Measurements from ENCODE around the gene GARIN5B. TPM values are rescaled to one million over a fixed set of nuclear protein-coding genes. Genes with fewer than 3 reads are reported as not detected.
A peak's percentile ranks its signal among the peaks of the same experiment; 100 is the strongest.

The GARIN5B gene
- total and polyA plus RNA-seq, 5 donors from 2014 or later, result not detected

- Mint-ChIP-seq H3K27me3 (peaks cover 60% of the 10 kb centered on the region), H3K4me1 (peaks cover 0 to 29% (median 13%) of the 10 kb centered on the region in 4 donors), H3K4me3 (peak overlapping the region; percentile 58 to 73 (median 72)), H3K36me3 (no peaks in the 10 kb centered on the region), H3K9me3 (peaks cover 0 to 3% (median 0%) of the 10 kb centered on the region in 7 donors), H3K27ac (no peak overlapping the region)
- Histone ChIP-seq H3K27me3 (ENCODE audit: control insufficient read depth, insufficient read depth, low read length) (peaks cover 18% of the 10 kb centered on the region), H3K4me1 (ENCODE audit: control insufficient read depth, insufficient read depth, low read length, poor library complexity, severe bottlenecking) (peaks cover 20% of the 10 kb centered on the region), H3K36me3 (ENCODE audit: control insufficient read depth, insufficient read depth, low read length) (no peaks in the 10 kb centered on the region), H3K4me3 (ENCODE audit: low read depth, low read length) (no peak overlapping the region), H3K27ac (ENCODE audit: insufficient read depth, low read length, poor library complexity, severe bottlenecking) (no peak overlapping the region), H3K9me3 (ENCODE audit: control insufficient read depth in 2 of 2, low read length in 2 of 2) (no peaks in the 10 kb centered on the region)
- peak; percentile 49 to 66 (median 64) for DNase-seq
- peak; percentile 70 to 81 for ATAC-seq (ENCODE audit: low read depth in 2 of 2)
These were observed 9.0 kb downstream of the GARIN5B start for GRCh38 chr19:55353803-55354697.

GRCh38 chr19:55353356-55353802, 9.7 kb downstream of the GARIN5B start:
- Mint-ChIP-seq H3K36me3 (no peaks in the 10 kb centered on the region), H3K27me3 (peaks cover 60% of the 10 kb centered on the region), H3K27ac (peak overlapping the region in 2 of 3 donors; percentile 38 to 51), H3K4me3 (peak overlapping the region; percentile 58 to 81 (median 73)), H3K4me1 (peaks cover 0 to 29% (median 13%) of the 10 kb centered on the region in 4 donors), H3K9me3 (peaks cover 0 to 4% (median 0%) of the 10 kb centered on the region in 7 donors)
- Histone ChIP-seq H3K4me1 (ENCODE audit: control insufficient read depth, insufficient read depth, low read length, poor library complexity, severe bottlenecking) (peaks cover 20% of the 10 kb centered on the region), H3K9me3 (ENCODE audit: control insufficient read depth in 2 of 2, low read length in 2 of 2) (no peaks in the 10 kb centered on the region), H3K27me3 (ENCODE audit: control insufficient read depth, insufficient read depth, low read length) (peaks cover 18% of the 10 kb centered on the region), H3K36me3 (ENCODE audit: control insufficient read depth, insufficient read depth, low read length) (no peaks in the 10 kb centered on the region), H3K4me3 (ENCODE audit: low read depth, low read length) (peak overlapping the region; percentile 1), H3K27ac (ENCODE audit: insufficient read depth, low read length, poor library complexity, severe bottlenecking) (no peak overlapping the region)
- ATAC-seq (ENCODE audit: low read depth in 2 of 2) (no peak), DNase-seq (no peak)

- Histone ChIP-seq H3K4me1 (ENCODE audit: control insufficient read depth, insufficient read depth, low read length, poor library complexity, severe bottlenecking) (peaks cover 20% of the 10 kb centered on the region), H3K27me3 (ENCODE audit: control insufficient read depth, insufficient read depth, low read length) (peaks cover 18% of the 10 kb centered on the region), H3K4me3 (ENCODE audit: low read depth, low read length) (no peak overlapping the region), H3K27ac (ENCODE audit: insufficient read depth, low read length, poor library complexity, severe bottlenecking) (no peak overlapping the region), H3K9me3 (ENCODE audit: control insufficient read depth in 2 of 2, low read length in 2 of 2) (no peaks in the 10 kb centered on the region), H3K36me3 (ENCODE audit: control insufficient read depth, insufficient read depth, low read length) (no peaks in the 10 kb centered on the region)
- Mint-ChIP-seq H3K9me3 (peaks cover 0 to 4% (median 0%) of the 10 kb centered on the region in 7 donors), H3K27ac (no peak overlapping the region), H3K36me3 (no peaks in the 10 kb centered on the region), H3K27me3 (peaks cover 60% of the 10 kb centered on the region), H3K4me3 (peak overlapping the region; percentile 61 to 74 (median 68)), H3K4me1 (peaks cover 0 to 29% (median 13%) of the 10 kb centered on the region in 4 donors)
- DNase-seq, result no peak
- ATAC-seq (ENCODE audit: low read depth in 2 of 2), result no peak
These were observed 10.4 kb downstream of the GARIN5B start for GRCh38 chr19:55352549-55353145.

GRCh38 chr19:55352040-55352439, 11.0 kb downstream of the GARIN5B start:
- Histone ChIP-seq H3K4me1 (ENCODE audit: control insufficient read depth, insufficient read depth, low read length, poor library complexity, severe bottlenecking) (peaks cover 20% of the 10 kb centered on the region), H3K27me3 (ENCODE audit: control insufficient read depth, insufficient read depth, low read length) (peaks cover 18% of the 10 kb centered on the region), H3K4me3 (ENCODE audit: low read depth, low read length) (no peak overlapping the region), H3K36me3 (ENCODE audit: control insufficient read depth, insufficient read depth, low read length) (no peaks in the 10 kb centered on the region), H3K9me3 (ENCODE audit: control insufficient read depth in 2 of 2, low read length in 2 of 2) (no peaks in the 10 kb centered on the region), H3K27ac (ENCODE audit: insufficient read depth, low read length, poor library complexity, severe bottlenecking) (no peak overlapping the region)
- Mint-ChIP-seq H3K36me3 (no peaks in the 10 kb centered on the region), H3K27me3 (peaks cover 56% of the 10 kb centered on the region), H3K9me3 (peaks cover 0 to 4% (median 0%) of the 10 kb centered on the region in 7 donors), H3K27ac (no peak overlapping the region), H3K4me1 (peaks cover 0 to 29% (median 13%) of the 10 kb centered on the region in 4 donors), H3K4me3 (peak overlapping the region in 3 of 4 donors; percentile 41 to 96 (median 74))
- no peak for DNase-seq
- no peak for ATAC-seq (ENCODE audit: low read depth in 2 of 2)

- DNase-seq, result no peak
These were observed 12.3 kb downstream of the GARIN5B start for GRCh38 chr19:55350620-55351315.

GRCh38 chr19:55348317-55349034, 14.6 kb downstream of the GARIN5B start:
- H3K4me3 Mint-ChIP-seq, result peak overlapping the region in 1 of 4 donors; percentile 58
- Histone ChIP-seq H3K27ac (ENCODE audit: insufficient read depth, low read length, poor library complexity, severe bottlenecking) (no peak overlapping the region), H3K36me3 (ENCODE audit: control insufficient read depth, insufficient read depth, low read length) (no peaks in the 10 kb centered on the region), H3K4me3 (ENCODE audit: low read depth, low read length) (no peak overlapping the region), H3K4me1 (ENCODE audit: control insufficient read depth, insufficient read depth, low read length, poor library complexity, severe bottlenecking) (peaks cover 7% of the 10 kb centered on the region), H3K9me3 (ENCODE audit: control insufficient read depth in 2 of 2, low read length in 2 of 2) (no peaks in the 10 kb centered on the region), H3K27me3 (ENCODE audit: control insufficient read depth, insufficient read depth, low read length) (peaks cover 14% of the 10 kb centered on the region)
- peaks cover 36% of the 10 kb centered on the region for H3K27me3 Mint-ChIP-seq
- H3K27ac Mint-ChIP-seq, result no peak overlapping the region
- H3K4me1 Mint-ChIP-seq, result peaks cover 0 to 23% (median 11%) of the 10 kb centered on the region in 4 donors
- peaks cover 7% of the 10 kb centered on the region for H3K36me3 Mint-ChIP-seq
- peaks cover 0 to 4% (median 0%) of the 10 kb centered on the region in 7 donors for H3K9me3 Mint-ChIP-seq
- ATAC-seq (ENCODE audit: low read depth in 2 of 2), result no peak
- DNase-seq, result no peak

More at GRCh38 chr19:55350620-55351315, 12.3 kb downstream of the GARIN5B start:
- no peaks in the 10 kb centered on the region for H3K36me3 ChIP-seq (ENCODE audit: control insufficient read depth, insufficient read depth, low read length)
- no peak overlapping the region for H3K4me3 ChIP-seq (ENCODE audit: low read depth, low read length)
- Mint-ChIP-seq H3K27ac (no peak overlapping the region), H3K9me3 (peaks cover 0 to 4% (median 0%) of the 10 kb centered on the region in 7 donors), H3K4me1 (peaks cover 0 to 29% (median 13%) of the 10 kb centered on the region in 4 donors), H3K27me3 (peaks cover 44% of the 10 kb centered on the region), H3K4me3 (peak overlapping the region in 2 of 4 donors; percentile 74 to 96), H3K36me3 (no peaks in the 10 kb centered on the region)
- ATAC-seq (ENCODE audit: low read depth in 2 of 2), result no peak
- no peak overlapping the region for H3K27ac ChIP-seq (ENCODE audit: insufficient read depth, low read length, poor library complexity, severe bottlenecking)
- peaks cover 18% of the 10 kb centered on the region for H3K27me3 ChIP-seq (ENCODE audit: control insufficient read depth, insufficient read depth, low read length)
- H3K9me3 ChIP-seq (ENCODE audit: control insufficient read depth in 2 of 2, low read length in 2 of 2), result no peaks in the 10 kb centered on the region
- peaks cover 20% of the 10 kb centered on the region for H3K4me1 ChIP-seq (ENCODE audit: control insufficient read depth, insufficient read depth, low read length, poor library complexity, severe bottlenecking)

Measured in CD4-positive, CD25-positive, alpha-beta regulatory T cell (primary cell).